ENCODE results near the gene NUP210.
"Not testable (repeated sequence)": the region's sequence is repeated elsewhere in the genome, so short reads cannot be mapped to it uniquely, and the experiment has no call there.

The NUP210 gene

DNA sequence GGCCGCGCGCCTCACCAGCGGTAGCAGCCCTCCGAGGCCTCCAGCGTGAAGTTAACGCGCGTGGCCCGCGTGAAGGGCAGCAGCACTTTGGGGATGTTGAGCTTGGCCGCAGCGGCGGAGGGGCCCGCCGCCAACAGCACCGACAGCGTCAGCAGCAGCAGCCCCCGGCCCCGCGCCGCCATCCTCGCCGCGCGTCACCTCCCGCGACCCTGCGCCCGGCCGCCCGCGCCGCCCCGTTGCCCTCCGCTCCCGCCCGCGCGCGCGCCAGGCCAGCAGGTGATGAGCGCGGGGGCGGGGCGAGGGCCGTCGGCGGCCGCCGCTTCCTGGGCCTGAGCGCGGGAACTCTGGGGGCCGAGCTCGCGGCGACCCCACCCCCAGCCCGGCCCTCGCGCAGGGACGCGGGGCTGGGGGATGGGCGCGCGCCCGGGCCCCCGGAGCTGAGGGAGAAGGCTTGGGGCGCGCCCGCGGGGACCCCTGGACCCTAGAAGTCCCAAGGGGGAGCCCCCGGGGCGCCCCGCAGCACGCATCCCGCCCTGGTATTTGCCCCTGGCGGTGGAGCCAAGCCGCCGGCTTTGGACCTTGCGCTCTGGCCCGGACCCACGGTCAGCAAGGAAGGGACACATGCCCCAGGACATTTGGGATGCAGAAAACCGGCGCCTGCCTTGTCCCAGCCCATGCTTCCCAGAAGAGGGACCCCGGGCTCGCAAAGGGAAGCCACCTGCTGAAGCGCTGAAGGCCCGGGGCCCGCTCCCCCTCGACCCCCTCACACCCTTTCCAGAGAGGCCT lies at the start of gene NUP210:
NUP210 (minus strand) TSS at position 278 of the 786 bp plus-strand sequence; CDS start at position 182, 96 bp downstream.
- peak; percentile 7 to 56 for DNase-seq

DNA sequence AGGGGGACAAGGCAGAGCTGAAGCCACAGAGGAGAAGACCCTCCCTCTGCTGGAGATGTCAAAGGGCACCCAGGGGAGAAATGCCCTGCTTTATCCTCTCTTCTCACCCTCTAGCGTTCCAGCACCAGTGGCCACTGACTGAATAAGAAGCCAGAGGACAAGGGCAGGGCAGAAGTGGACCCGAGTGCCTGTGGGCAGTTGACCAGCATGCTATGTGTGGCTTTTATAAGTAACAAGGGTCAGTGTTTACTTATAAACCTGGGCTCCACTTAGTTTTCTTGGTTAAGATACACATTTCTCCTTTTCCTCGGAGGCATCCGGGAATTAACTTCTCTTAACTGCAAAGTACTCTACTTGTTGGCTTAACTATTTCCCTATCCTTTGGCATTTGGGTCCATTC lies 46.7 kb upstream of the NUP210 start:
- no peak for DNase-seq

DNA sequence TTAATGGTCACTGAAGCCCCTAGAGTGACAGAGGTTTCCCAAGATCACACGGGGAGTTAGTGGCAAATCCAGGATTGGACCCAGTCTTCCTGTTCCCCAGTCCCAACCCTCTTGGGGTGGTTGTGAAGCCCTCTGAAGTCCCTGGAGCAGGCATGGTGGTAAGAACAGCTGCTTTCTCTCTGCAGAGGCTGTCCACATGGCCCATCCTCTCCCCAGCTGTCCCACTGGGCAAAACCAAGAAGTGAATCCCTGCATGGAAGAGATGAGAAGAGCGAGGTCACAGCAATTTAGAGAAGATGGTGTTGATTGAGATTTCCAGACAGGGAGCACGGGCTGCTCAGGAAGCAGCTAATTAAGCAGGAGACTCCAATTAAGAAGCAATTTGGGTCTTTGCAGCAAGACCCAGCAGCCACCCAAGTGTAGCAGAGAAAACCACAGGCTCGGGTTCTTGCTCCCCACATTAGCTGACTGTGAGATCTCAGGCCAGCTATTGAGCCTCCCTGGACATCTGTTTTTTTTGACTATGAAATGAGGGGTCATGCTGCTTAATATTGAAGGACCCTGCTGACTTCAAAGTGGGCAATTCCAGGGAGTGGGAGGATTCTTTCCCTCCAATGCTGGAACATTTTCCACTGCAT lies 45.2 kb upstream of the NUP210 start:
- DNase-seq = no peak

DNA sequence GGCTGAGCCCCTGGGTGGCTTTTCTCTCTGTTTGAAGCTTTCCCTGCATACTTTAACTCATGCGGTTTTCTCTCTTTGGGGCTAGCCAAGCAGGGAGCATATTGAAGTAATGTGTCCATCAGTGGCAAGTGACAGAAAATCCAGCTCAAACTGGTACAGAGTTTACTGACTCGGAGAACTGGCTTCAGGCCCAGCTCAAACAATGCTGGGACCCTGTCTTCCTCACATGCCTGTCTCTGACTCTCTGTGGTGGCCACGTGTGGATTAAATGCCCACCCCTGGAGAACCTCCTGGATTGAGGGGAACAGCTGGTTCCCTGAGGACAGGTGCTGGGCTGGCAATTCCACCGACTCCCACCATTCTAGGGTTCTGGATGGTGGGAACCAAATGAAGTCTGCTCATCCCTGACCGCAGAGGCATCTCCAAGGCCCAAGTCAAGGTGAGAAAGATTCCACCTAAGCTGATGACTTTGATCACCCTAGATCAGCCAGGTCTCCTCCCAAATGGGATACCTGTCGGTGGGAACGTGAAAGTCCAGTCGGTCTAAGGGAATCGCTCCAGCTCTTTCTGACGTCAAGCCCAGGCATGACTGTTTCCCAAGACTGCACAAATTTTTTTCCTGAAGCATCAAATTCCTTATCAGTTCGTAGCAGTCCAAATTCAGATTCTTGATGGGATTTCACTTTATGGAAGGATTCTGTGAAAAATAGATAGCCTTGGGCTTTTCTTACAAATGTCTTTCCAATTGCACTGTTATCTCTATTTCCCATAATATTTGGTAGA lies 43.7 kb upstream of the NUP210 start:
- DNase-seq = no peak

DNA sequence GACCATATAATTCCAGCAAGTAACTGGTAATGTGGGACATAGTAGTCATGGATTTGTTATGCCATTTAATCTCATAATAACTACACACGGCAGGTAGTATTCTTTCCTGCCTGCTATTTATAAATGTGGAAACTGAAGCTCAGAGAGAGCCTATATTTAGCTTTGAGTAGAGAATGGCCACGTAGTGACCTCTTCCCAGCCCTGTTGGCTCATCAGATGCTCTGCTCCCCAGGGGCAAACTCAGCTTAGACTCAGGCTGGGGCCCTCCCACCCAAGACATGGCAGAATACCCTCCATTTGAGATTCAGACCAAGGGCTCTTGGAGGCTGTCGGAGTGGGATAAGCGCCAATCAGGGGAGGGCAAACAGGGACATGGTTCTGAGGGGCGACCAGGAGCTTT lies 42.7 kb upstream of the NUP210 start:
- no peak for DNase-seq

DNA sequence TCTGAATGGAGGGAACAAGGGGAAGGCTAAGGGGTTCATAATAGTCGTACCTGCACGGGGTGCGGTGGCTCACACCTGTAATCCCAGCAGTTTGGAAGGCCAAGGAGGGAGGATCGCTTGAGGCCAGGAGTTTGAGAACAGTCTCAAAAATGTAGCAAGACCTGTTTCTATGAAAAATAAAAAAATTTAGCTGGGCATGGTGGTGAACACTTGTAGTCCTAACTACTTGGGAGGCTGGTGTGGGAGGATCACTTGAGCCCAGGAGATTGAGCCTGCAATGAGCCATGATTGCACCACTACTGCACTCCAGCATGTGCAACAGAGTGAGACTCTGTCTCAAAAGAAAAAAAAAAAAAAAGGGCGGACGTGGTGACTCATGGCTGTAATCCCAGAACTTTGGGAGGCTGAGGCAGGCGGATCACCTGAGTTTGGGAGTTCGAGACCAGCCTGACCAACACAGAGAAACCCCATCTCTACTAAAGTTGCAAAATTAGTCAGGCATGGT lies 42.1 kb upstream of the NUP210 start:
- no peak for DNase-seq

DNA sequence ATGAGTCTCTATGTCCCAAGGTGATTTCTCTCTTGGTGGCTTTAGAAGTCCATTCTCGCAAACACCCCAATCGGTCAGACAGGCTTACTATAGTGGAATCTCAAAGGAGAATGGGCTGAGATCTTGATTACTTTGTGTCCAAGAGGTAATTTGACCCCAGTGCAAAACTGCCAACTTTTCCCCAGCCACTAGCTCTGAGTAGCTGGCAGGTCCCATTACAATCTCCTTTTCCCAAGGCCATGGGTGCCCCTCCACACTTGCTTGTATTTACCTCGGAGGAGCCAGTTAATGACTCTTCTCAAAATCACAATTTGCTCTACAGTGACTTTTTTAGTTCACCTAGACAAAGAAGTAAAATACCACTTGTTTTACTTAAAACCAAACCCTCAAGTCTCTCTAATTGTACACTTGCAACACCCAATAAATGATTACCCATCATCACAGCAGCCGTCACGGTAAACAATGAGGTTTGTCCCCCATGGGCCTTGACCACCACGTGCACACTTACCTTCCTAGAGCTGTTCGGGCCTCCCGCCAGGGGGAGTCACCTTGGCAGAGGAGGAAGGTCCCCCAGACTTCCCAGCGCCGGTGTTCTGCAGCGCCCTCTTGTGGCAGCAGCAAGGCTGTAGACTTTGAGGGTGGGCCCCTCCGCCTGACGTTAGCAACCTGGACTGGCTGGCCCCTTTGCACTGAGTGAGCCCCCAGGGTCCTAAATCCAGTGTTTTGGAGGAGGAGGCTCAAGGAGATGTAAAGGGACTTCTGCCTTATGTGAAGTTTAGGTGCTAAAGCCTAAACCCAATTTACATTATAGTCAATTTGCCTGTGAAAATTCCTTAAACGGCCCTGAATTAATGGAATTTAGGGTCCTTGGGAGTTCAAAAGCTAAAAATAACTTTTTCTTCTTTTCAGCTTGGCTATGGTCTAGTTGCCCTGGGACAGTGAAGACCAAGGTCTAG lies 41.3 kb upstream of the NUP210 start:
- peak; percentile 73 to 84 for DNase-seq

DNA sequence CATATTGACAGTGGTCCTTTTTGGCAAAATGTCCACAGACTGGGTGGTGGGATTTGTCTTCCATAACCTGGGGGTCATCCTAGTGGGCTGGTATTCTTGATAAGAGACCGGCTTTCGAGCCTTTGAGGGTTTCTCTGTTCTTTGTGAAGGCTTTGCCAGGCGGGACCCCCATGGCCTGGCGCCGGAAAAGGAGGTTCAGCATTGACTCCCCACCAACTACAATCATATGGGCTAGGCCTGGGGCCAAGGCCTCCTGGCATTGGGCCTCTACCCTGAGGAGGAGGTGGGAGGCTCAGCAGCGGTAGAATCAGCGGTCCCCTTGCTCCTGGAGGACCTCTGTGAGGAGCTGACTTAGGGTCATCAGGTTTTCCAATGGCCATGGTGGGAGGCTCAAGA lies 40.2 kb upstream of the NUP210 start:
- DNase-seq = no peak

DNA sequence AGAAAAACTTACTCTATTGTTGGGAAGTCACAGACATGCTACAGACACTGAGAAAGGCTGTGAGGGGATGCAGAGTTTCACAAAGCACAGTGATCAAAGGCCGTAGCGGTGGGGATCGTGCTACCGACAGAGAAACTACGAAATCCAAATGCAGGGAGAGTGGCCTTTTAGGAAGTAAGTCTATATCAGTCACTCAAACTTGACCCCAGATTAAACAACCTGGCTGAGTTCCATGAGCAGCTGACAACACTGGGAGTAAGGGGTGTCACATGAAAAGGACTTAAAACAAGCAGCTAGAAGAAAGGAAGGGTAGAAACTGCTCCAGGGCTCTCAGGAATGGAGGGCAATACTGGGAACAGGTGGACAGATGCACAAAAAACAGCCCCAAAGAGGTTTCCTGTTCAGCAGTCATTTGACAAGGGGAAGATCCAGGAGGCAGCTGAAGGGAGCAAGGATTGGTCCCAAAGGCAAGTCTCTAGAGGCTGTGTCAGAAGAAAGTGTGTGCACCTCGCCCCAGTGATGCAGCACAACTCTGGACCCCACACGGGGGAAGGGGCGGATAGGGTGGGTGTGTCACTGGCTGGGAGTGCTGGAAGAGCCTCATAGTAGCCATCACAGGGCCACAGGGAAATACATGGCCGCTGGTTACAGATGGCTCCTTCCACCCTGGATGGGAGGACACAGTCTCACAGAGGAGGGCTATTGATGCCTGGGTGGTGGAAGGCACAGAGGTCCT lies 39.7 kb upstream of the NUP210 start:
- DNase-seq = no peak

DNA sequence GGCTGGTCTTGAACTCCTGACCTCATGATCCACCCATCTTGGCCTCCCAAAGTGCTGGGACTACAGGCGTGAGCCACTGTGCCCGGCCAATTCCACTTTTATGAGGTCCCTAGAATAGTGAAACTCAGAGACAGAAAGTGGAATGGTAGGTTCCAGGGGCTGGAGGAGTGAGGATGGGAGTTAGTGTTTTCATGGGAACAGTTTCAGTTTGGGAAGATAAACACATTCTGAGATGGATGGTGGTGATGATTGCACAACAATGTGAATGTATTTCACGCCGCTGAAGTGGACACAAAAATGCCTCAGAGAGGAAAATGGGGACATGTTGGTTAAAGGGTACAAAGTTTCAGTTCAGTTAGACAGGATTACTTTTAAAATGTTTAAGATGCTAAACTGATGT lies 37.5 kb upstream of the NUP210 start:
- DNase-seq = no peak

DNA sequence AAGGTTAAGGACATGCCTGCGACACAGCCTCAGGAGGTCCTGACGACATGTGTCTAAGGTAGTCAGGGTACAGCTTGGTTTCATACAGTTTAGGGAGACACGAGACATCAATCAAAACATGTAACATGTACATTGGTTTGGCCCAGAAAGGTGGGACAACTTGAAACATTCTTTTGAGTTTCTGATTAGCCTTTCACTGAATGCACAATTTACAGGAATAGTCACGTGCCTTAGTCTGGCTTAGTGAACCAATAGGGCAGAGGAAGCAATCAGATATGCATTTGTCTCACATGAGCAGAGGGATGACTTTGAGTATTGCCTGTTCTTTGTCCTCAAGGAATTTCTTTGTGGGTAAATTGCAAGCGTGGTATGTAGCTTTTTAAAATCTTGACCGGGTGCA lies 35.5 kb upstream of the NUP210 start:
- DNase-seq = no peak

DNA sequence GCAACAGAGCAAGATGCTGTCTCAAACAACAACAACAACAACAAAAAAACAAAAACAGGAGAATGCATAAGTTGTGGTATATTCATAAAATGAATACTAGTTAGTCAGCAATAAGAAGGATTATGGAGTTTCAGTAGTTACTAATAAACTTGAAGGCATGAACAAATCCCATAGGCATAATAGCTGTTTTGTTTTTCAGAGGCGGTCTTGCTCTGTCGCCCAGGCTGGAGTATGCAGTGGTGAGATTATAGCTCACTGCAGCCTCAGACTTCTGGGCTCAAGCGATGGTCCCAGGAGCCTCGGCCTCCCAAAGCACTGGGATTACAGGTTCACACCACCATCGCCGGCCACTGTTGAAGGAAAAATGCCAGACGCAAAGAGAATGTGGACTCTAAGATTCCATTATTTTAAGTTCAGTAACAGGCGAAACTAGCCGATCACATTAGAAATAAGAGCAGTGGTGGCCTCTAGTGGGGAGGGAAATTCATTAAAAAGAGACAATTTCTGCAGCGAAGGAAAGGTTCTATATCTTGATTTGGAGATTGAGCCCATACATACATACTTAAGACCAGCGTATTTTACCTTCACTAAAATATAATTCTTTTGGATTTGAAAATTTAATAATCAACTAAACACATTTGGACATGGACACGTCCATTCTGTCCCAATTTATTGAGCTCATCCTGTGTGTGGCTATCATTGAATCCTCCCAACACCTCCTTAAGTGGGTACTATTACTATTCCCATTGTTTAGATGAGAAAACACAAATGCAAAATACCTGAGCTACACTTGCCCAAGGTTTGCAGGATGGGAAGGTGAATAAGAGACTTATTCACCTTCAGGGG lies 32.6 kb upstream of the NUP210 start:
- peak in 1 of 2 experiments; percentile 23 for DNase-seq

DNA sequence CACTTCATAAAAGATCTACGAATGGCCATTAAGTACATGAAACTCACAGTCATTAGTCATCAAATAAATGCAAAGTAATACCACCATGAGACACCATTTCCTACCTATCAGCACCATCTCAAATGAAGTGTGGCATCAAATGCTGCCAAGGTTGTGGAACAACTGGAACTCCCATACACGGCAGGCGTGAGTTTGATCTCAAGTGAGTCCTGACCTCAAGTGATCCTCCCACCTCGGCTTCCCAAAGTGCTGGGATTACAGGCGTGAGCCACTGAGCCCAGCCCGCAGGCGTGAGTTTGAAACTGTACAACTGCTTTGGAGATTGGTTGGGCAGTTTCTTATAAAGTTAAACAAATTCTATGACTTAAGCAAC lies 31.2 kb upstream of the NUP210 start:
- no peak for DNase-seq

DNA sequence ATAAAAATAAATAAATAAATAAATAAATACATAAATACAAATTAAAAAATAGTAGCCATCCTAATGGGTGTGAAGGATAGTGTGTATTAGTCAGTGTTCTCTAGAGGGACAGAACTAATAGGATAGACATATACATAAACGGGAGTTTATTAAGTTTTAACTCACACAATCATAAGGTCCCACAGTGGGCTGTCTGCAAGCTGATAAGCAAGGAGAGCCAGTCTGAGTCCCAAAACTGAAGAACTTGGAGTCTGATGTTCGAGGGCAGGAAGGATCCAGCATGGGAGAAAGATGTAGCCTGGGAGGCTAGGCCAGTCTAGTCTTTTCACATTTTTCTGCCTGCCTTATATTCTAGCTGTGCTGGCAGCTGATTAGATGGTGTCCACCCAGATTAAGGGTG lies 22.8 kb upstream of the NUP210 start:
- DNase-seq = not testable (repeated sequence)

DNA sequence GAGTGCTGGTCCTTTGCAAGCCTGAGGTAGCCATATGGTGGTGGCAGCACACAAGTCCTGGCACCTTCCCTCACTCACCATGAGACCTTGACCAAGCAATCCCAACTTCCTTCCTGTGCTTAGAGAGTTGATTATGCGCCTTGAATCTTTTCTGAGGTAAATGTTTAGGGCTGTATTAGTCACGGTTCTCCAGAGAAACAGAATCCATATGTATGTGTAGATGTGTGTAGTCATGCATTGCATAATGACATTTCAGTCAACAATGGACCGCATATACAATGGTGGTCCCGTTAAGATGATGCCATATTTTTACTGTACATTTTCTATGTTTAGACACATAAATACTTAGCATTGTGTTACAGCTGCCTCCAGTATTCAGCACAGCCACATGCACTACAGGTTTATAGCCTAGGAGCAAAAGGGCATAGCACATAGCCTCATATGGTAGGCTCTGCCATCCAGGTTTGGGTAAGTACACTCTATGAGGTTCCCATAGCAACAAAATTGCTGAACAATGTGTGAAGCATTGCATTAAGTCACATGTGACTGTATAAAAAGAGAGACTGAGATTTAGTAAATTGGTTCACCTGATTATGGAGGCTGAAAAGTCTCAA lies 20.2 kb upstream of the NUP210 start:
- DNase-seq = no peak

DNA sequence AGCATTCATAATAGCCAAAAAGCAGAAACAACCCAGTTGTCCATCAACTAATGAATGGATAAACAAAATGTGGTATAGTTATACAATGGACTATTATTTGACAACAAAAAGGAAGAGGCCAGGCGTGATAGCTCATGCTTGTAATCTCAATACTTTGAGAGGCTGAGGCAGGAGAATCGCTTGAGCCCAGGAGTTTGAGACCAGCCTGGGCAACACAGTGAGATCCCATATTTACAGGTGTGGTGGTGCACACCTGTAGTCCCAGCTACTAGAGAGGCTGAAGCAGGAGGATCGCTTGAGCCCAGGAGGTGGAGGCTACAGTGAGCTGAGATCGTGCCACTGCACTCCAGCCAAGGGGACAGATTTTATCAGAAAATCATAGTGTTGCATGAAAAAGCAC lies 16.1 kb upstream of the NUP210 start:
- DNase-seq = not testable (repeated sequence)

DNA sequence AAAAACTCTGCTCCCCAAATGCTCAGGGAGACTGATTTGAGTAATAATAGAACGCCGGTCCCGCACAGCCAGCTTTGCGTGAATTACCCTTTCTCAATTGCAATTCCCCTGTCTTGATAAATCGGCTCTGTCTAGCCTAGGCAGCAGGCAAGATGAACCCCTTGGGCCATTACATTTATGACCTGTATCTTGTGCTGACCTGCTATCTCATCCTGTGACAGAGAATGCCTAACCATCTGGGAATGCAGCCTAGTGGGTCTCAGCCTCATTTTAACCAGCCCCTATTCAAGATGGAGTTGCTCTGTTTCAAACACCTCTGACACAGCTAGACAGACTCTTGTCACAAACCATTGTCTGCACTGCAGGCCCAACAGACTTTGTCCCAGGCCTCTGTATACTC lies 13.8 kb upstream of the NUP210 start:
- no peak for DNase-seq

DNA sequence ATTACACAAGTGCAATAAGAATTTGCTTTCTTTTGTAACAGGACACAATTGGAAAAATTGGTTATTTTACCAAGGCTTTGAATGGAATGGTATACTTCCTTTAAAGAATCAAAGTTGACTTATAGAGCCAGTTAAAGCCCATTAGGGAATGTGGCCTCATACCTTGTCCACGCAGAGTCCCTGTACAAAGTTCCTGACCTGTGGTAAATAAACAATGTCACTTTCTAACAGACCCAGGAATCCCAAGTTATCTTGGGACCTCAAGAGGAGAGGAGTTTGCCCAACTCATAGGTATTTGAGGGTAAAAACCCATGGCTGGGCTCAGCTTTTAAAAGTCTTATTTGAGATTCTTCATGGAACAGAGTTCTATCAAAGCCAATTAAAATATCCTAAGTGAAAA lies 12.0 kb upstream of the NUP210 start:
- no peak for DNase-seq

DNA sequence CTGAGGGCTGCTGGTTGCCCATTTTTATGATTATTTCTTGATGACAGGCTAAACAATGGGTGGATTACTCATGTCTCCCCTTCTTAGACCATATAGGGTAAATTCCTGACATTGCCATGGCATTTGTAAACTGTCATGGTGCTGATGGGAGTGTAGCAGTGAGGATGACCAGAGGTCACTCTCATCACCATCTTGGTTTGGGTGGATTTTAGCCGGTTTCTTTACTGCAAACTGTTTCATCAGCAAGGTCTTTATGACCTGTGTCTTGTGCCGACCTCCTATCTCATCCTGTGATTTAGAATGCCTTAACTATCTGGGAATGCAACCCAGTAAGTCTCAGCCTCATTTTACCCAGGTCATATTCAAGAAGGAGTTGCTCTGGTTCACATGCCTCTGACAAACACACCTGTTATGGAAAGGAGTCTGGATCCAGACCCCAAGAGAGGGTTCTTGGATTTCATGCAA lies 10.3 kb upstream of the NUP210 start:
- DNase-seq = not testable (repeated sequence)

DNA sequence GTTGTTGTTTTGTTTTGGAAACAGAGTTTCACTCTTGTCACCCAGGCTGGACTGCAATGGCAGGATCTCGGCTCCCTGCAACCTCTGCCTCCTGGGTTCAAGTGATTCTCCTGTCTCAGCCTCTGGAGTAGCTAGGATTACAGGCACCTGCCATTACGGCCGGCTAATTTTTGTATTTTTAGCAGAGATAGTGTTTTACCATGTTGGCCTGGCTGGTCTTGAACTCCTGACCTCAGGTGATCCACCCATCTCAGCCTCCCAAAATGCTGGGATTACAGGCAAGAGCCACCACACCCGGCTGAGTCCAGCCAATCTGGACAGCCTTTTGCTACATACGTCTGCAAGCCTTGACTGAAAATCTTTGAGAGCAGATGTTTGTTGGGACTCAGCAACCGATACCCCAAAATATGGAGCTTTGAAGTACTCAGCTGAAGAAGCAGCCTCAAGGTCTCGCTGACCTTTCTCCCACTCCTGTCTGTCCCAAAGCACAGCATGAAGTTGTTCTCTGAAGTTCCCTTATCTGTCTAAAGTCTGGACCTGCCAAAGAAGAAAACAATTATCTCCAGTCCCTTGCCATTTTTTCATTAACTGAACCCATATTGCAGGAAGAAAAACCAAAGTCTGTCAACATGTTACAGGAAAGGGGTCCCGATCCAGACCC lies 9.6 kb upstream of the NUP210 start:
- no peak for DNase-seq

Measured in NCI-H1930 (cell line).